H9 (cell line): ENCODE measurements around the gene GPR45. TPM values are rescaled to one million over a fixed set of nuclear protein-coding genes. Genes with fewer than 3 reads are reported as not detected.

Experiments
- DNase-seq: peaks from one replicate; pipeline ENCODE4 v3.0.0-alpha.2; 2017
- H2AFZ ChIP-seq: one replicate; pipeline ENCODE4 v1.6.1; 2013; ENCODE audit warnings: mild to moderate bottlenecking, low read length, control low read depth, moderate library complexity
- H2AK5ac ChIP-seq: 2 replicates; pipeline ENCODE4 v1.6.1; 2013; ENCODE audit warnings: low read length, control low read depth, mixed read lengths; ENCODE audit not compliant: insufficient read length
- H2BK120ac ChIP-seq: one replicate; pipeline ENCODE4 v1.6.1; 2013; ENCODE audit warnings: low read depth, mild to moderate bottlenecking, low read length, control low read depth, inconsistent platforms; ENCODE audit not compliant: poor library complexity, severe bottlenecking
- H2BK12ac ChIP-seq: 2 replicates; pipeline ENCODE4 v1.6.1; 2013; ENCODE audit warnings: low read length, control low read depth, mixed read lengths, low read depth; ENCODE audit not compliant: insufficient read length
- H2BK15ac ChIP-seq: 2 replicates; pipeline ENCODE4 v1.6.1; 2013; ENCODE audit warnings: low read depth, low read length, control low read depth
- H2BK20ac ChIP-seq: one replicate; pipeline ENCODE4 v1.6.1; 2013; ENCODE audit warnings: low read depth, mild to moderate bottlenecking, low read length, control low read depth, inconsistent platforms; ENCODE audit not compliant: poor library complexity, severe bottlenecking
- H2BK5ac ChIP-seq: 2 replicates; pipeline ENCODE4 v1.6.1; 2013; ENCODE audit warnings: low read length, control low read depth, mixed read lengths; ENCODE audit not compliant: insufficient read length
- H3K14ac ChIP-seq: 2 replicates; pipeline ENCODE4 v1.6.1; 2013; ENCODE audit warnings: low read length, control low read depth; ENCODE audit not compliant: insufficient read depth
- H3K18ac ChIP-seq: 2 replicates; pipeline ENCODE4 v1.6.1; 2013; ENCODE audit warnings: low read depth, mild to moderate bottlenecking, mixed read lengths, low read length, control low read depth; ENCODE audit not compliant: insufficient read length
- H3K23ac ChIP-seq: 2 replicates; pipeline ENCODE4 v1.6.1; 2013; ENCODE audit warnings: low read length, control low read depth, mixed read lengths, low read depth; ENCODE audit not compliant: insufficient read length
- H3K23me2 ChIP-seq: 2 replicates; pipeline ENCODE4 v1.6.1; 2013; ENCODE audit warnings: low read depth, mild to moderate bottlenecking, mixed read lengths, low read length, control low read depth; ENCODE audit not compliant: insufficient read length, poor library complexity, severe bottlenecking
- H3K27ac ChIP-seq: 2 replicates; pipeline ENCODE4 v1.5.1; 2013; ENCODE audit warnings: low read length, control low read depth, mixed read lengths, low read depth; ENCODE audit not compliant: insufficient read length
- H3K27me3 ChIP-seq: 2 replicates; pipeline ENCODE4 v1.6.1; 2013; ENCODE audit warnings: low read length, control low read depth, inconsistent platforms; ENCODE audit not compliant: insufficient read depth
- H3K4ac ChIP-seq: 2 replicates; pipeline ENCODE4 v1.6.1; 2013; ENCODE audit warnings: low read depth, mild to moderate bottlenecking, control low read depth, inconsistent platforms, low read length, moderate library complexity
- H3K4me1 ChIP-seq: 2 replicates; pipeline ENCODE4 v1.6.1; 2013; ENCODE audit warnings: low read length, control low read depth, inconsistent platforms; ENCODE audit not compliant: insufficient read depth
- H3K4me2 ChIP-seq: 2 replicates; pipeline ENCODE4 v1.6.1; 2013; ENCODE audit warnings: low read length, control low read depth, mixed read lengths; ENCODE audit not compliant: insufficient read length, insufficient read depth
- H3K56ac ChIP-seq: 2 replicates; pipeline ENCODE4 v1.6.1; 2013; ENCODE audit warnings: low read depth, mild to moderate bottlenecking, mixed read lengths, low read length, control low read depth; ENCODE audit not compliant: insufficient read length
- H3K79me1 ChIP-seq: 2 replicates; pipeline ENCODE4 v1.6.1; 2013; ENCODE audit warnings: low read depth, mild to moderate bottlenecking, moderate library complexity, low read length, control low read depth, inconsistent platforms; ENCODE audit not compliant: insufficient read depth, poor library complexity, severe bottlenecking
- H3K79me2 ChIP-seq: 2 replicates; pipeline ENCODE4 v1.6.1; 2013; ENCODE audit warnings: low read length, control low read depth, inconsistent platforms; ENCODE audit not compliant: insufficient read depth
- H3K9ac ChIP-seq: 2 replicates; pipeline ENCODE4 v1.6.1; 2013; ENCODE audit warnings: low read length, control low read depth, mixed read lengths; ENCODE audit not compliant: insufficient read length; ENCODE audit errors: extremely low read depth
- H3K9me3 ChIP-seq: one replicate; pipeline ENCODE4 v1.6.1; 2013; ENCODE audit warnings: low read depth, low read length, inconsistent platforms; ENCODE audit not compliant: control insufficient read depth
- H3T11ph ChIP-seq: one replicate; pipeline ENCODE4 v1.6.1; 2013; ENCODE audit warnings: mild to moderate bottlenecking, low read length, control low read depth, inconsistent platforms
- H4K20me1 ChIP-seq: one replicate; pipeline ENCODE4 v1.6.1; 2013; ENCODE audit not compliant: control insufficient read depth, insufficient read length, insufficient read depth
- H4K5ac ChIP-seq: 2 replicates; pipeline ENCODE4 v1.6.1; 2013; ENCODE audit warnings: low read depth, mild to moderate bottlenecking, mixed read lengths, low read length, control low read depth; ENCODE audit not compliant: insufficient read length
- H4K8ac ChIP-seq: replicated peaks from 2 replicates; pipeline ENCODE4 v1.6.1; 2013; ENCODE audit warnings: low read length, control low read depth, mixed read lengths, low read depth; ENCODE audit not compliant: insufficient read length
- H4K91ac ChIP-seq: 2 replicates; pipeline ENCODE4 v1.6.1; 2013; ENCODE audit warnings: low read depth, mild to moderate bottlenecking, moderate library complexity, mixed read lengths, low read length, control low read depth; ENCODE audit not compliant: insufficient read length
- H3K27ac Mint-ChIP-seq, 3 experiments: 2 replicates in 2 of 3; 3 replicates in 1 of 3; pipeline ENCODE4 v1.8.0; 2020 to 2021; ENCODE audit warnings: mixed read lengths in 3 of 3, mild to moderate bottlenecking in 1 of 3, moderate library complexity in 1 of 3
- H3K27me3 Mint-ChIP-seq: 2 replicates; pipeline ENCODE4 v1.8.0; 2021; ENCODE audit warnings: low read depth, mild to moderate bottlenecking, moderate library complexity, mixed read lengths
- H3K36me3 Mint-ChIP-seq, 3 experiments: 2 replicates in 2 of 3; 3 replicates in 1 of 3; pipeline ENCODE4 v1.8.0; 2020 to 2021; ENCODE audit warnings: low read depth in 3 of 3, mixed read lengths in 3 of 3; ENCODE audit not compliant: insufficient read depth in 1 of 3
- H3K4me1 Mint-ChIP-seq, 2 experiments: 2 replicates each; pipeline ENCODE4 v1.8.0; 2020; ENCODE audit warnings: mixed read lengths in 2 of 2
- H3K4me3 Mint-ChIP-seq, 2 experiments: 2 replicates in 1 of 2; 3 replicates in 1 of 2; pipeline ENCODE4 v1.8.0; 2020 to 2021; ENCODE audit warnings: mild to moderate bottlenecking in 2 of 2, mixed read lengths in 2 of 2, moderate library complexity in 1 of 2
- H3K9me3 Mint-ChIP-seq, 2 experiments: 2 replicates in 1 of 2; 3 replicates in 1 of 2; pipeline ENCODE4 v1.8.0; 2020; ENCODE audit warnings: mild to moderate bottlenecking in 2 of 2, mixed read lengths in 2 of 2, moderate library complexity in 1 of 2
- WGBS: extraction: QIAGEN DNeasy Blood & Tissue Kit; methylation state at CpG from one replicate; pipeline ENCODE4 v1.1.7; 2013; ENCODE audit warnings: missing lambda C conversion rate, low lambda C conversion rate, mixed read lengths; ENCODE audit not compliant: insufficient read length; ENCODE audit errors: extremely low coverage; 5-methylcytosine and 5-hydroxymethylcytosine counted together
- total RNA-seq: library from RNA; stranded (reverse); gene quantifications from 2 replicates; pipeline ENCODE4 v1.2.1, GENCODE V29; 2021
- TF ChIP-seq, protein P1 (sequence below): fragments of 200-600 bp; sonication (generic); conservative IDR thresholded peaks from 3 replicates; pipeline ENCODE4 v1.8.0; 2021; ENCODE audit warnings: antibody characterized with exemption, mild to moderate bottlenecking

Gene GPR45
- total RNA-seq, 1 experiment from 2014 or later: not detected

- no CpG with 5 or more reads among the region's 5 CpGs for WGBS
- H3K79me1 ChIP-seq: no peaks in the 10 kb centered on the region
- H3K27ac ChIP-seq: no peak overlapping the region
- no peak overlapping the region for H3K56ac ChIP-seq
- H2BK5ac ChIP-seq: no peak overlapping the region
- H3K4me3 Mint-ChIP-seq: no peak overlapping the region
- H3K9me3 ChIP-seq: no peaks in the 10 kb centered on the region
- no peak overlapping the region for H3K18ac ChIP-seq
- peak overlapping the region in 1 of 3 experiments; percentile 92; a peak in 2 of 7 replicates for H3K27ac Mint-ChIP-seq
- no peak overlapping the region for H4K91ac ChIP-seq
- DNase-seq: peak; percentile 64
- no peak overlapping the region for H2BK15ac ChIP-seq
- no peak overlapping the region for H3K4ac ChIP-seq
- no peak overlapping the region for H3K4me2 ChIP-seq
- no peak overlapping the region for H3T11ph ChIP-seq
- no peak overlapping the region for H2AFZ ChIP-seq
- H3K14ac ChIP-seq: no peak overlapping the region
- H3K36me3 Mint-ChIP-seq: no peaks in the 10 kb centered on the region; a peak in 1 of 7 replicates
- H3K4me1 ChIP-seq: no peaks in the 10 kb centered on the region
- H2BK120ac ChIP-seq: no peak overlapping the region
- H3K4me1 Mint-ChIP-seq: peaks cover 0 to 6% of the 10 kb centered on the region in 2 experiments; a peak in 2 of 4 replicates
- H3K9me3 Mint-ChIP-seq: peaks cover 0 to 3% of the 10 kb centered on the region in 2 experiments; a peak in 3 of 5 replicates
- no peak overlapping the region for H3K23ac ChIP-seq
- no peak overlapping the region for H2BK12ac ChIP-seq
- no peak overlapping the region for H4K5ac ChIP-seq
- H3K27me3 Mint-ChIP-seq: peaks cover 5% of the 10 kb centered on the region
- TF ChIP-seq, protein P1, sequence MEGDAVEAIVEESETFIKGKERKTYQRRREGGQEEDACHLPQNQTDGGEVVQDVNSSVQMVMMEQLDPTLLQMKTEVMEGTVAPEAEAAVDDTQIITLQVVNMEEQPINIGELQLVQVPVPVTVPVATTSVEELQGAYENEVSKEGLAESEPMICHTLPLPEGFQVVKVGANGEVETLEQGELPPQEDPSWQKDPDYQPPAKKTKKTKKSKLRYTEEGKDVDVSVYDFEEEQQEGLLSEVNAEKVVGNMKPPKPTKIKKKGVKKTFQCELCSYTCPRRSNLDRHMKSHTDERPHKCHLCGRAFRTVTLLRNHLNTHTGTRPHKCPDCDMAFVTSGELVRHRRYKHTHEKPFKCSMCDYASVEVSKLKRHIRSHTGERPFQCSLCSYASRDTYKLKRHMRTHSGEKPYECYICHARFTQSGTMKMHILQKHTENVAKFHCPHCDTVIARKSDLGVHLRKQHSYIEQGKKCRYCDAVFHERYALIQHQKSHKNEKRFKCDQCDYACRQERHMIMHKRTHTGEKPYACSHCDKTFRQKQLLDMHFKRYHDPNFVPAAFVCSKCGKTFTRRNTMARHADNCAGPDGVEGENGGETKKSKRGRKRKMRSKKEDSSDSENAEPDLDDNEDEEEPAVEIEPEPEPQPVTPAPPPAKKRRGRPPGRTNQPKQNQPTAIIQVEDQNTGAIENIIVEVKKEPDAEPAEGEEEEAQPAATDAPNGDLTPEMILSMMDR: peak; percentile 81
- no peaks in the 10 kb centered on the region for H3K79me2 ChIP-seq
- no peaks in the 10 kb centered on the region for H3K27me3 ChIP-seq
- H2BK20ac ChIP-seq: no peak overlapping the region
- no peak overlapping the region for H4K8ac ChIP-seq
- no peaks in the 10 kb centered on the region for H3K23me2 ChIP-seq
- no peak overlapping the region for H3K9ac ChIP-seq
- no peaks in the 10 kb centered on the region for H4K20me1 ChIP-seq
- no peak overlapping the region for H2AK5ac ChIP-seq
Measured at GRCh38 chr2:105243961-105244360, 2.4 kb downstream of the GPR45 start.
